BE2C (cell line): Measurements from ENCODE around the gene HAS3.

Experiments used
- DNase-seq: peaks from one replicate; pipeline ENCODE4 v3.0.0-alpha.2; 2020
- H3K27me3 ChIP-seq: fragments of 250-450 bp; sonication (Bioruptor Pico); 2 replicates; pipeline ENCODE4 v1.5.1; 2020; ENCODE audit warnings: mild to moderate bottlenecking
- H3K36me3 ChIP-seq: fragments of 250-450 bp; sonication (Bioruptor Pico); 2 replicates; pipeline ENCODE4 v1.5.1; 2020; ENCODE audit warnings: mild to moderate bottlenecking
- H3K4me1 ChIP-seq: fragments of 250-450 bp; sonication (Bioruptor Pico); 2 replicates; pipeline ENCODE4 v1.5.1; 2020
- H3K4me3 ChIP-seq: 2 replicates; pipeline ENCODE4 v1.5.1; 2011; ENCODE audit warnings: low read depth, low read length
- H3K9me3 ChIP-seq: fragments of 250-450 bp; sonication (Bioruptor Pico); 2 replicates; pipeline ENCODE4 v1.5.1; 2020
- TF ChIP-seq, protein P1 (sequence below): IDR thresholded peaks from 2 replicates; pipeline ENCODE4 v1.5.1; 2012; ENCODE audit warnings: mild to moderate bottlenecking, low read depth, low read length

Gene HAS3

DNA sequence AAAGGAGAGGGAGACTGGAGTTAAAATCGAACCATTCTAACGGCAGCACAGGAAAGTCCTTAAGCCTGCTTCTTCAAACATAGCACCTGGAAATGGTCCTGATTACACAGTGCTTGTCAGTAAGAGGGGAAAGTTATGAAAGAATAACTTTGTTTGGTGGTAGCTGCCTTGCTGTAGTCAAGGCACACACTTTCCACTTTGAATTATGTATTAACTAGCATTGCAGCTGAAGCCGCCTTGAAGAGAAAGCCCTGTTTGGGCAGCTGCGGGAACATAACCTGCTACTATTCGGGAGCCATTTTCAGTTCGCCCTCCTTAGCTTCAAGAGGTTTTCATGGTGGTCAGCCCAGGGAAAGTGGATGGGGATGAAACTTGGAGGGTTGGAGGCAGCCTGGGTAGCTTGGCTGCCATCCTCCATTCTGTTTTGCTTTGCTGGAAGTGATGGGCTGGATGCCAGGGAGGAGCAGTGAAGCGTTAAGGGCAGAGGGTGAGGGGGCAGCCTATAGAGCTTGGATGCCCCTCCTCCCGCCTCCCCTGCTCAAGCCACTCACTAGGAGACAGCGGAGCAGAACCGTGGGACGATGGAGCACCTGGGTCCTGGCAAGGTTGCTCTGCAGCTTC is 5.3 kb upstream of the HAS3 start:
- Histone ChIP-seq H3K9me3 (no peaks in the 10 kb centered on the region), H3K36me3 (no peaks in the 10 kb centered on the region), H3K4me3 (peak overlapping the region; percentile 34), H3K4me1 (peaks cover 25% of the 10 kb centered on the region), H3K27me3 (peaks cover 1% of the 10 kb centered on the region)
- DNase-seq: peak; percentile 68
- TF ChIP-seq, protein P1, sequence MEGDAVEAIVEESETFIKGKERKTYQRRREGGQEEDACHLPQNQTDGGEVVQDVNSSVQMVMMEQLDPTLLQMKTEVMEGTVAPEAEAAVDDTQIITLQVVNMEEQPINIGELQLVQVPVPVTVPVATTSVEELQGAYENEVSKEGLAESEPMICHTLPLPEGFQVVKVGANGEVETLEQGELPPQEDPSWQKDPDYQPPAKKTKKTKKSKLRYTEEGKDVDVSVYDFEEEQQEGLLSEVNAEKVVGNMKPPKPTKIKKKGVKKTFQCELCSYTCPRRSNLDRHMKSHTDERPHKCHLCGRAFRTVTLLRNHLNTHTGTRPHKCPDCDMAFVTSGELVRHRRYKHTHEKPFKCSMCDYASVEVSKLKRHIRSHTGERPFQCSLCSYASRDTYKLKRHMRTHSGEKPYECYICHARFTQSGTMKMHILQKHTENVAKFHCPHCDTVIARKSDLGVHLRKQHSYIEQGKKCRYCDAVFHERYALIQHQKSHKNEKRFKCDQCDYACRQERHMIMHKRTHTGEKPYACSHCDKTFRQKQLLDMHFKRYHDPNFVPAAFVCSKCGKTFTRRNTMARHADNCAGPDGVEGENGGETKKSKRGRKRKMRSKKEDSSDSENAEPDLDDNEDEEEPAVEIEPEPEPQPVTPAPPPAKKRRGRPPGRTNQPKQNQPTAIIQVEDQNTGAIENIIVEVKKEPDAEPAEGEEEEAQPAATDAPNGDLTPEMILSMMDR: no peak

DNA sequence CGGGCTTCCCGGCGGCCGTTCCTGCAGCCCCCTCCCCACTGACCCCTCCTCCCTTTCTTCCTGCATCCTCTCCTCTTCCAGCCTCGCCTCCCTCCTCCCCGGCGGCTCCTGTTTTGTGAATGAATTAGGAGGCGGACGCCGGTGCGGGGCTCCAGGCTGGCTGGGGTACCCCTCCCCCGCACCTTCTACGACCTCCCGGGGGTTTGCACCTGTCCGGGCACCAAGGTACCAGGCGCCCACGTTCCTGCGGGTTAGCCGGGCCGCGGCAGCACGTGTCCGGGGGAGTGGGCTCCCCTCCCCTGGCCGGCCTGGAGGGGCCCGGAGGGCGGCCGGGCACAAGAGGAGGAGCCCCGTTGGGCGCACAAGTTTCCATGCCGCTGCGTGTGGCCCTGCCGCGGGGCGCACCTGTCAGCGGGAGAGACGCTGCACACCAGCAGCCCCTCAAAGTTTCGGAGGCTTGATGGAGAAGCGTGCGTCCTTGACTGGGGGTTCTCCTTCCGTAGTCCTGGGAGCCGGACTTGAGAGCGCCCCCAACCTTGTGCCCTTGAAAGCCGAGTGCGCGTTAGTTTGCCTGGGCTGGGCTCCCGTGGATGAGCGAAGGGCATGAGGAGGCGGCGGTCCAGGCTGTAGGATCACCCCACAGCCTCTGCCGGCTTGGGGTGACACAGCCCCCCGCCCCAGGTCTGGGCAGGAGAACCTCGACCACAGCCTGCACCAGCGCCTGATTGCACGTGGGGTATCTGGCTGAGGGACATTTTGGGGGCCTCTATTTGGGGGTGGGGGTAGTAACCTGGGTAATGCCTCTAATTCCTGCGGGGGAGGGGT is 1.2 kb downstream of the HAS3 start:
- H3K36me3 ChIP-seq: 0 out of 2 replicates have a peak, but pooled peaks cover 3% of the 10 kb centered on the region
- TF ChIP-seq, protein P1: no peak
- peak overlapping the region; percentile 54 for H3K4me3 ChIP-seq
- peaks cover 13% of the 10 kb centered on the region for H3K4me1 ChIP-seq
- no peaks in the 10 kb centered on the region for H3K9me3 ChIP-seq
- DNase-seq: no peak
- H3K27me3 ChIP-seq: peaks cover 27% of the 10 kb centered on the region

DNA sequence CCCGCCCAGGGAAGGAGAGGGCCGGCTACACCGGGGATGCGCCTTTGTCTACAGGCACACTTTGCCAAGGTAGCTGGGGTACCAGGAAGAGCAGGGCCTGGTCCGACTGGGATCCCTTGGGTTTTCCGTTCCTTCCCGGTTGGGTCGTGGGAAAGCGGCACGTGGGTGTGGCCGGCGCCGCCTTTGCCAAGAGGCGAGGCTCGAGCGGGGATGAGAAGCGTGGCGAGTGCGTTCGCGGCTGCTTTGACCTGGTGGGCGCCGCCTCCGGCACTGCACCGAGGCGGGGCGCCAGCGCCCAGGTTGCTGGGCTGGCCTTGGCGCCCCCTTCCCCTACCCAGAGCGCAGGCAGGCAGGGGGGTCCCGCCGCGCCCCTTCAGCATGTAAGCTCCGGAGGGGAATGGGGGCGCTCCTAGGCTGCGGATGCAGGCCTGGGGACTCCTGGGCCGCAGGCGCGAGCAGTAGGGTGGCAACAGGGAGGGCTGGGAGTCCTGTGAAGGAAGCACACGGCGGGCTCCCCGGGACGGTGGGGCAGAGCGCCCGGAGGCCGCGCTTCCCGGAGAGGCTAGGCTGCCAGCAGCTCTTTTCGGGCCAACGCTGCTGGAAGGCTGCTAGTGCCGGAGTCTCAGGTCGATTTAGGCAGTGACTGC is 2.0 kb downstream of the HAS3 start:
- TF ChIP-seq, protein P1: no peak
- Histone ChIP-seq H3K4me3 (no peak overlapping the region), H3K9me3 (no peaks in the 10 kb centered on the region), H3K4me1 (peaks cover 7% of the 10 kb centered on the region), H3K27me3 (peaks cover 27% of the 10 kb centered on the region), H3K36me3 (0 out of 2 replicates have a peak, but pooled peaks cover 3% of the 10 kb centered on the region)
- no peak for DNase-seq

DNA sequence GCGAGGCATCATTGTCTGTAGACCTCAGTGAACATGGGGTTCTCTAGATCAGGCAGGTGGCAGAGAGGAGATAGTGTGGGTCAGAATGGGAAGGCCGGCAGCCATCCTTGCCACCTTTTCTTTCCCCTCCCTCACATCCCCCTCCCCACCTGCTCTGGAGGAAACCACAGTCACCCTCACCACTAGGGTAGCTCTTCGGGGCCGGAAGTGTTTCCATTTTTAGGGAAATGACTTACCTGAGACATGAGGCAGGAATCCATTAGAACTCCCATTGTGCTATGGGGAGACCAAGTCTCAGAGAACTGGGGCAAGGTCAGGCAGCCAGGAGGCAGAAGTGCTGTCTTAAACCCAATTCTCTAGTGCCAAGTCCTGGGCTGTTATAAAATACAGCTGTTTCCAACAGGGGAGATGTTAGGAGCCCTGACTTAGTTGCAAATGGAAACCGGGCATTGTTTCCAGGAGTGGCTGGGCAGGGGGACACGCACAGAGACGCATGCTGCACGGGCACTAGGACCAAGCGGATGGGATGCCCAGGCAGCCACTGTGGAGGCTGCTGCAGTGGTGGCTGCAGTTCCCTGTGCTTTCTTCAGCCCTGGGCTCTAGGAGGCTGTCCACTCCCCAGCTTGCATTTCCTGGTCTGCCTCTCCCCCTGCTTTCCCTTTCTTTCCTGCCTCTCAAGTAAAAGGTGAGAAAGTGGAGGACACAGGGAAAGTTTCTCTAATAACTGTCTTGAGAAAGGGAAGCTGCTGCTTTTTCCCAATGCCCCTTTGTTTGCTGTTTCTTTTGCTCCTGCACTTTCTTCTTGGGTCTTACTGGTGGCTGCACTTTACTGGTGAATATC is 2.8 kb downstream of the HAS3 start:
- H3K36me3 ChIP-seq: 0 out of 2 replicates have a peak, but pooled peaks cover 3% of the 10 kb centered on the region
- H3K9me3 ChIP-seq: no peaks in the 10 kb centered on the region
- no peaks in the 10 kb centered on the region; the same call in 1 of the 2 replicates for H3K4me1 ChIP-seq
- TF ChIP-seq, protein P1: no peak
- peaks cover 27% of the 10 kb centered on the region for H3K27me3 ChIP-seq
- no peak overlapping the region for H3K4me3 ChIP-seq
- no peak for DNase-seq

DNA sequence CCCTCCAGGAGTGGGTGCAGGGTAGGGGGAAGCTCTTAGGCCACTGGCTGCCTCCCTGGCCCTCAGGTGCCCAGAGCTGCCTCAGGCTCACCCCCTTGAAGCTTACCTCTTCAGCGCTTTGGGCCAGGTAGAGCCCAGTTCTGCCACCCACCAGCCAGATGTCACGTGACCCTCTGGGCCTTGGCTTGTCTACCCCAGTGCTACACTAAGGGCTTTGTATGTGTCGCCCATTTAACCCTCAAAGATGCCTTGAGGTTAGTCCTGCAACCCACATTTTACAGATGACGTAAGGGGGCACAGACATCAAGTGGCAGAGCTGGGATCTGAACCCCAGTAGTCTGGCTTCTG is 3.4 kb downstream of the HAS3 start:
- H3K4me3 ChIP-seq: no peak overlapping the region
- 0 out of 2 replicates have a peak, but pooled peaks cover 3% of the 10 kb centered on the region for H3K36me3 ChIP-seq
- no peaks in the 10 kb centered on the region; the same call in 1 of the 2 replicates for H3K4me1 ChIP-seq

More for the DNA sequence above, 3.4 kb downstream of the HAS3 start:
- Histone ChIP-seq H3K27me3 (peaks cover 27% of the 10 kb centered on the region), H3K9me3 (no peaks in the 10 kb centered on the region)
- TF ChIP-seq, protein P1: no peak
- no peak for DNase-seq
